OCI-LY1 (cell line): ENCODE data around the gene AKAP1.

Source experiments
- CTCF ChIP-seq: fragments of 200-600 bp; sonication (generic), shearing (Covaris generic); IDR thresholded peaks from 2 replicates; pipeline ENCODE4 v1.5.1; 2017; ENCODE audit warnings: mild to moderate bottlenecking, antibody characterized with exemption, low read length, moderate library complexity, mixed read lengths
- EZH2 ChIP-seq: fragments of 200-600 bp; sonication (generic), shearing (Covaris generic); IDR thresholded peaks from 2 replicates; pipeline ENCODE4 v1.8.0; 2017; ENCODE audit warnings: borderline replicate concordance, mixed run types, mild to moderate bottlenecking, antibody characterized with exemption, low read length, moderate library complexity, mixed read lengths

- TF ChIP-seq EZH2 (no peak), CTCF (no peak)
Measured at GRCh38 chr17:57146273-57146672, 61.2 kb downstream of the AKAP1 start.
